Stimulated activated CD8-positive, alpha-beta memory T cell treated with anti-CD3 and anti-CD28 coated beads, Interleukin-15, amount 100 ng/mL, for 1 hour (primary cell): Measurements from ENCODE around the gene ATP11A.

Source experiments
- DNase-seq: peaks from one replicate; pipeline ENCODE4 v3.0.0-alpha.2; 2020; ENCODE audit warnings: low read depth

ATP11A gene

GRCh38 chr13:112709825-112710783 is 20.3 kb downstream of the ATP11A start:
- no peak for DNase-seq

- no peak for DNase-seq
Observed at GRCh38 chr13:112710855-112711527, 21.2 kb downstream of the ATP11A start.

GRCh38 chr13:112711528-112712265 is 21.9 kb downstream of the ATP11A start:
- no peak for DNase-seq

DNA sequence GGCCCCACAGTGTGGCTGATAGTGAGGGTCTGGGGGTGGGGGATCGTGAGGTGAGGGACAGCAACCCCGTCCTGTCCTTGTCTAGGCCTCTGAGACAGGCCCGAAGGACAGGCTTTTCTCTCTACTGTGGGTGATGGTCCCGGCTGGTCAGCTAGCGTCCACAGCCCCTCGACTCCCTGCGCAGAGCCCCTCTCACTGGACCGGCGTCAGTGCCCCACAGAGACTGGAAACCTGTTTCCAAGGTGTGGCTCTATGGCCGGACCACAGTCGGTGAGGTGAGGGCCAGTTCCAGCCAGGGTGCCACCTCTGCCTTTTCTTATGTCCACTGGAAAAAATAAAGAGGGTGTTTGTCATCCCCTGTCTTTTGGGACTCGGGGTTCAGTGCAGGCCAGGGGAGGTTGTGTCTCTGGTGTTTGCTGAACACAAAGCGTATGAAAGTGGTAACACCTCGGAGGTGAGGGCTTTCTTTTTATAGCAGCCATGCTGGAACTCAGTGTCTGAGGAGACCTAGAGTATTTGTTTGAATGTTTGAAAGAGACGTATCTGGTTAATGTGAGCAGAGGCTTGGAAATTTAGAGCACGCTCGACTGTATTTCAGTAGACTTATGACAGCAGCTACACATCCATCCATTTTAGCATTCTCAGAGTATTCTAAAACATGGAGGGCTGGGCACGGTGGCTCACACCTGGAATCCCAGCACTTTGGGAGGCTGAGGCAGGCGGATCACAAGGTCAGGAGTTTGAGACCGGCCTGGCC is 22.8 kb downstream of the ATP11A start:
- no peak for DNase-seq

GRCh38 chr13:112713517-112714253 is 23.8 kb downstream of the ATP11A start:
- no peak for DNase-seq

- no peak for DNase-seq
Observed at GRCh38 chr13:112714376-112715174, 24.7 kb downstream of the ATP11A start.

- DNase-seq: no peak
Observed at GRCh38 chr13:112715210-112715609, 25.4 kb downstream of the ATP11A start.

DNA sequence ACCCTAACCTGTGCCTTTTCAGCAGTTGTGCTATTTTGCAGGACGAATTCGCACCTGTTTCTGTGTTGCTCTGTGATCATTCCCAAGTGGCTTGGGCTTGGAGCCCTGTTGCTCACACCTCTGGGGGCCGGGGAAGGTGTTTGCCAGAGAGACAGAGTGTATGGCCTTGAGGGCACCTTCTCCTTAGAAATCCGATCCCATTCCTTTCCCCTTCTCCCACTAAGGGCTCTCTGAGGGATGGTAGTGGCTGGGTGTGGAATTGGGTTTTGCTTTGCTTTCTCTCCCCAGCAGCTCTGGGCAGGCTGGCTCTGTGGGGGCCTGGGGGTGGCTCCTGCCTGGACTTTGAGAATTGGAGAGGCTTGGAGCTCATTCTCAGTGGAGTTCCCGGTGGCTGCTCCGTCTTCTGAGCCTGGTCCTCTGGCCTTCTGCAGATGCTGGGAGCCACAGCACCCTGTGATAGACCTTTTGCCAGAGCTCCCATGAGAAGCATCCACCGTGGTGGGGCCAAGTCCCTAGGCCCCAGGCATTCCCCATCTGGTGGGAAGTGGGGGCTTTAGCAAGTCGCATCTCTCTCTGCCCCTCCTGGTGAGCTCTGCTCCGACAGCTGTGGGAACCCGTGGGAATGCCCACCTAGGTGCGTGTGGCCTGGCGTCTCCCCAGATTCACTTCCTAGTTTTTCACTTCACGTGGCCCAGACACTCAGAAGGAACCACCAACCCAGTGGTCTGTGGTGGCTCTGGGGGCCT is 26.1 kb downstream of the ATP11A start:
- no peak for DNase-seq

DNA sequence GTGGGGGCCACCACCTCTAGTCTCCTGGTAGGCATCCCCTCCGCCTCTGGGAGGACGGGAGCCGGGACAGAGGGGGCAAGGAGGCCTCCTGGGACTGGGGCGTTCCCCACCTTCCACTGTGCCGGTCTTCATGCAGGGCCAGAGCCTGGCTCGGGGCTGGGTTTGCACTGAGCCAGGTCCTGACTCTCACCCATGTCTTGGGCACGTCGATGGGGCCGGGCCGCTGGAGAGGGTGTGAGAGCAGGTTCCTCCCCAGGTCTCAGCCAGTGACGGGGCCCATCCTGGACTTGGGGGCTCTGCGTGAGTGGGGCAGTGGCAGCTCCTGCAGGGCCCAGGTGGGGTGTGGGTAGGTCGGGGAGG is 26.6 kb downstream of the ATP11A start:
- no peak for DNase-seq

GRCh38 chr13:112716841-112717520 is 27.1 kb downstream of the ATP11A start:
- no peak for DNase-seq

- DNase-seq: no peak
Observed at GRCh38 chr13:112718318-112718717, 28.5 kb downstream of the ATP11A start.

DNA sequence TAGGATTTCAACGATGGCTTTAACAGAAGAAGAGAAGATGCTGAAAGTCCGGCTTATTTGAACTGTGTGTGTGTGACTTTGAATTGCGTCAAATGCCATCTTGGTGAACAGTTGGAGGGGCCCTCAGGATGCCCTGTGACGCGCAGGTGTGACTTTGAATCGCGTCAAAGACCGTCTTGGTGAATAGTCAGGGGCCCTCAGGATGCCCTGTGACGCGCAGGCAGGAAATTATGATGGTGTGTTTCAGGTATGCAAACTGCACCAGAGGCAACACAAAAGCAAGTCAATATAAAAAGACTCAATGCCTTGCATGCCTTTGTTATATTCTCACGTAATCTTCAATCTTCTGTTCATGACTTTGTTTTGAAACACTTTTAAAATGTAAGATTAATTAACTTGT is 29.2 kb downstream of the ATP11A start:
- no peak for DNase-seq

- DNase-seq: no peak
Observed at GRCh38 chr13:112719556-112719955, 29.7 kb downstream of the ATP11A start.

DNA sequence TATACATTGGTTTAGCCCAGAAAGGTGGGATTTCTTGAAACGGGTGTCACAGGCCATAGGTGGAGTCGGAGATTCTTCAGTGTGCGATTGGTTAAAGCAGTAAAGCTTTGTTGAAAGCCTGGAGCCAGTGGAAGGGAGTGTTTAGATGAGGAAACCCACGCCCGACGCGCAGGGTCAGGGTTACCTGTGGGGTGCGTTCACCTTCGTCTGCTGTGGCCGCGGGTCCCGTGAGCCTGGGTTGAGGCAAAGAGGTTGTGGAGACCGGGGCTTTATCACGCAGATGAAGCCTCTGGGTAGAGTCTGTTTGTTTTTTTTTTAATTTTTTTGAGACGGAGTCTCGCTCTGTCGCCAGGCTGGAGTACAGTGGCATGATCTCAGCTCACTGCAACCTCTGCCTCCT is 30.4 kb downstream of the ATP11A start:
- DNase-seq: no peak

DNA sequence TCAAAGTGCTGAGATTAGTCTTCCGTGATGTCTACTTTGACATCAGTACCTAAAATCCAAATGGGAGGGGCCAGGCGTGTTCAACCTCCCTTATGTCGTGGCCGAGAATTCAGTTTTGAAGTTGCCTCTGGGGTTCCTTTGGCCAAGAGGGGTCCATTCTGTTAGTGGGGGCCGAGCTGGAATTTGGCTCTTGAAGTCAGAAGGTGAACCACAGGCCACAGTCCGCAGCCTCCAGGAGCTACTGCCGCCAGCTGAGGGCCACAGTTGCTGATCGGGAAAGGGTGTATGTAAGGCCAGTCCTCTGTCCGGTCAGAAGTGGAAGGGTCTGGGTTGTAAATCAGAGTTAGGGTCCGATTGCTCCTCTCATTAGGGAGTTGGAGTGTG is 31.0 kb downstream of the ATP11A start:
- no peak for DNase-seq

GRCh38 chr13:112721198-112722104 is 31.6 kb downstream of the ATP11A start:
- DNase-seq: no peak

DNA sequence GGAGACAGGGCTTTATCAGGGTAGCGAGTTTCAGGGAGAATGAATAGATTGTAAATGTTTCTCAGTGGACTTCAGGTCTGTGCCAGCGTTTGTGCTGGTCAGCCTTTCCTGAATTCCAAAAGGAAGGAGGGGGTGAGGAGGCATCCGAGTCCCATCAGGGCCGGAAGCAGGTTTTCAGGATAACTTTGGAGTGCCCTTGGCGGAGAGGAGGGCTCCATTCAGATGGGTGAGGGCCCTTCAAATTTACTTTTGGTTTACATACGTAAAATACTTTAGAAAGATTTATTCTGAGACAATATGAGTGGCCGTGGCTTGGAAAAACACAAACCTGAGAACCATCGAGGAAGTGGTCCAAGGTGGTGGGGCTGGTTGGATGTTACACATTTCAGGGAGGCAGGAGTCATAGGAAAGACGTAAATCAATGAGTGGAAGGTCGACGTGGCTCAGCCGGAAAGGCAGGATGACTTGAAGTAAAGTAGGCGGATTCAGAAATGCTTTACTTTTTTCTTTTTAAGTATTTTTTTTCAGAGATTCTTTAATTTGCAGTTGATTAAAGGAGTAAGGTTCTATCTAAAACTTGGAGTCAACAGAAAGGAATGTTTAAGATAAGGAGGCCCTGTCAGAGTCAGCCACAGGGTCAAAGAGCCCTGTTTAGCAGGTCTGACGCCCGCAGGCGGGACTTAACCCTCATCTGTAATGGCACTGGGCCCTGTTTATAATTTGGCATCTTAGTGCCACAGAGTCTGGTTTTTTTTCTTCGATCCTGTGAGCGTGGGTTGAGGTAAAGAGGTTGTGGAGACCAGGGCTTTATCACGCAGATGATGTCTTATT is 32.8 kb downstream of the ATP11A start:
- DNase-seq: no peak
